Activated T-helper 1 cell treated with anti-CD3 and anti-CD28 coated beads, Interleukin-12 subunit alpha, Interleukin-12 subunit beta, Interleukin-2, Interleukin-4 antibody, amounts not matched to agents 30 ng/mL and 10 ng/mL and 1 ng/mL, durations not matched to agents 14 hours and 24 hours and 36 hours (primary cell): Measurements from ENCODE around the gene PRR12. TPM values are rescaled to one million over a fixed set of nuclear protein-coding genes. Genes with fewer than 3 reads are reported as not detected.
"Not testable (repeated sequence)": the region's sequence is repeated elsewhere in the genome, so short reads cannot be mapped to it uniquely, and the experiment has no call there.

Source experiments
- DNase-seq: peaks from one replicate; pipeline ENCODE4 v3.0.0; 2021; ENCODE audit warnings: low spot score
- H3K27ac Mint-ChIP-seq: one replicate; pipeline ENCODE4 v1.8.0; 2021; ENCODE audit warnings: mild to moderate bottlenecking, mixed read lengths
- H3K27me3 Mint-ChIP-seq: one replicate; pipeline ENCODE4 v1.8.0; 2022; ENCODE audit warnings: mild to moderate bottlenecking, moderate library complexity, mixed read lengths; ENCODE audit not compliant: insufficient read depth
- H3K36me3 Mint-ChIP-seq: one replicate; pipeline ENCODE4 v1.8.0; 2021; ENCODE audit warnings: low read depth, mixed read lengths
- H3K4me1 Mint-ChIP-seq: one replicate; pipeline ENCODE4 v1.8.0; 2021; ENCODE audit warnings: low read depth, mixed read lengths
- H3K4me3 Mint-ChIP-seq: one replicate; pipeline ENCODE4 v1.8.0; 2021; ENCODE audit warnings: mild to moderate bottlenecking, moderate library complexity, mixed read lengths
- H3K9me3 Mint-ChIP-seq: one replicate; pipeline ENCODE4 v1.8.0; 2021; ENCODE audit warnings: mixed read lengths
- intact Hi-C: fragments of 100-400 bp; cut with micrococcal nuclease; formaldehyde crosslinking; loops from one replicate; pipeline ENCODE4 v1.15.1; 2024
- total RNA-seq: library from RNA; stranded (reverse); gene quantifications from 2 replicates; pipeline ENCODE4 v1.2.3, GENCODE V29; 2022

The PRR12 gene
- total RNA-seq, 1 donor from 2014 or later: 34.2 TPM

GRCh38 chr19:49616532-49616931 lies 25.6 kb downstream of the PRR12 start:
- H3K36me3 Mint-ChIP-seq: peaks cover 40% of the 10 kb centered on the region
- no peaks in the 10 kb centered on the region for H3K27me3 Mint-ChIP-seq
- peaks cover 6% of the 10 kb centered on the region for H3K4me1 Mint-ChIP-seq

GRCh38 chr19:49616945-49617344 lies 26.0 kb downstream of the PRR12 start:
- H3K4me1 Mint-ChIP-seq: peaks cover 6% of the 10 kb centered on the region
- DNase-seq: no peak
- intact Hi-C loops: no loop called here
- H3K27me3 Mint-ChIP-seq: no peaks in the 10 kb centered on the region
- no peaks in the 10 kb centered on the region for H3K9me3 Mint-ChIP-seq
- H3K36me3 Mint-ChIP-seq: peaks cover 40% of the 10 kb centered on the region
- H3K27ac Mint-ChIP-seq: no peak overlapping the region
- no peak overlapping the region for H3K4me3 Mint-ChIP-seq

More at GRCh38 chr19:49616532-49616931, 25.6 kb downstream of the PRR12 start:
- Mint-ChIP-seq H3K4me3 (no peak overlapping the region), H3K9me3 (no peaks in the 10 kb centered on the region), H3K27ac (no peak overlapping the region)
- no peak for DNase-seq
- intact Hi-C loops: no loop called here

GRCh38 chr19:49617860-49618259 lies 26.9 kb downstream of the PRR12 start:
- H3K4me3 Mint-ChIP-seq, H3K27me3 Mint-ChIP-seq, H3K4me1 Mint-ChIP-seq, intact Hi-C loops, DNase-seq, H3K27ac Mint-ChIP-seq, H3K9me3 Mint-ChIP-seq: not testable (repeated sequence)
- H3K36me3 Mint-ChIP-seq: peaks cover 37% of the 10 kb centered on the region

- H3K4me1 Mint-ChIP-seq: no peaks in the 10 kb centered on the region
- intact Hi-C loops: no loop called here
- H3K36me3 Mint-ChIP-seq: peaks cover 17% of the 10 kb centered on the region
- H3K27ac Mint-ChIP-seq: no peak overlapping the region
- H3K27me3 Mint-ChIP-seq: no peaks in the 10 kb centered on the region
- no peak for DNase-seq
- H3K4me3 Mint-ChIP-seq: no peak overlapping the region
- H3K9me3 Mint-ChIP-seq: no peaks in the 10 kb centered on the region
Observed at GRCh38 chr19:49624967-49625910, 34.3 kb downstream of the PRR12 start.

- H3K4me3 Mint-ChIP-seq: no peak overlapping the region
- H3K4me1 Mint-ChIP-seq: no peaks in the 10 kb centered on the region
- no peaks in the 10 kb centered on the region for H3K9me3 Mint-ChIP-seq
- no peak for DNase-seq
- peaks cover 17% of the 10 kb centered on the region for H3K36me3 Mint-ChIP-seq
- no peak overlapping the region for H3K27ac Mint-ChIP-seq
- no peaks in the 10 kb centered on the region for H3K27me3 Mint-ChIP-seq
- intact Hi-C loops: no loop called here
Observed at GRCh38 chr19:49626226-49626625, 35.2 kb downstream of the PRR12 start.

GRCh38 chr19:49629659-49630058 lies 38.7 kb downstream of the PRR12 start:
- H3K27ac Mint-ChIP-seq: no peak overlapping the region
- H3K27me3 Mint-ChIP-seq: no peaks in the 10 kb centered on the region
- intact Hi-C loops: no loop called here
- H3K9me3 Mint-ChIP-seq: no peaks in the 10 kb centered on the region
- H3K4me1 Mint-ChIP-seq: no peaks in the 10 kb centered on the region
- no peak overlapping the region for H3K4me3 Mint-ChIP-seq
- no peak for DNase-seq
- peaks cover 10% of the 10 kb centered on the region for H3K36me3 Mint-ChIP-seq

- Mint-ChIP-seq H3K4me3 (no peak overlapping the region), H3K36me3 (peaks cover 10% of the 10 kb centered on the region), H3K27me3 (no peaks in the 10 kb centered on the region), H3K9me3 (no peaks in the 10 kb centered on the region), H3K27ac (no peak overlapping the region), H3K4me1 (no peaks in the 10 kb centered on the region)
- intact Hi-C loops: no loop called here
- no peak for DNase-seq
Observed at GRCh38 chr19:49631014-49631588, 40.1 kb downstream of the PRR12 start.

- intact Hi-C loops: no loop called here
- Mint-ChIP-seq H3K27me3 (no peaks in the 10 kb centered on the region), H3K36me3 (peaks cover 9% of the 10 kb centered on the region), H3K9me3 (no peaks in the 10 kb centered on the region), H3K4me1 (no peaks in the 10 kb centered on the region), H3K4me3 (no peak overlapping the region), H3K27ac (no peak overlapping the region)
- DNase-seq: no peak
Observed at GRCh38 chr19:49631610-49632192, 40.7 kb downstream of the PRR12 start.

GRCh38 chr19:49632576-49632975 lies 41.6 kb downstream of the PRR12 start:
- Mint-ChIP-seq H3K27me3 (no peaks in the 10 kb centered on the region), H3K4me1 (peaks cover 1% of the 10 kb centered on the region), H3K36me3 (peaks cover 4% of the 10 kb centered on the region), H3K9me3 (no peaks in the 10 kb centered on the region), H3K27ac (no peak overlapping the region), H3K4me3 (no peak overlapping the region)
- DNase-seq: no peak
- intact Hi-C loops: no loop called here

- not testable (repeated sequence) for DNase-seq, H3K27me3 Mint-ChIP-seq
Observed at GRCh38 chr19:49633273-49633672, 42.3 kb downstream of the PRR12 start.

GRCh38 chr19:49635530-49636232 lies 44.7 kb downstream of the PRR12 start:
- H3K4me1 Mint-ChIP-seq: peaks cover 25% of the 10 kb centered on the region
- H3K4me3 Mint-ChIP-seq: no peak overlapping the region
- intact Hi-C loops: no loop called here
- no peaks in the 10 kb centered on the region for H3K36me3 Mint-ChIP-seq
- H3K27me3 Mint-ChIP-seq: no peaks in the 10 kb centered on the region
- no peak overlapping the region for H3K27ac Mint-ChIP-seq
- no peak for DNase-seq
- H3K9me3 Mint-ChIP-seq: no peaks in the 10 kb centered on the region

More at GRCh38 chr19:49633273-49633672, 42.3 kb downstream of the PRR12 start:
- H3K4me1 Mint-ChIP-seq, intact Hi-C loops, H3K9me3 Mint-ChIP-seq, H3K36me3 Mint-ChIP-seq, H3K27ac Mint-ChIP-seq, H3K4me3 Mint-ChIP-seq: not testable (repeated sequence)

- Mint-ChIP-seq H3K4me3 (no peak overlapping the region), H3K9me3 (no peaks in the 10 kb centered on the region), H3K27me3 (no peaks in the 10 kb centered on the region), H3K4me1 (peaks cover 27% of the 10 kb centered on the region), H3K36me3 (no peaks in the 10 kb centered on the region), H3K27ac (no peak overlapping the region)
- no peak for DNase-seq
- intact Hi-C loops: no loop called here
Observed at GRCh38 chr19:49636233-49636932, 45.4 kb downstream of the PRR12 start.
